Activated naive CD4-positive, alpha-beta T cell treated with anti-CD3 and anti-CD28 coated beads for 36 hours (primary cell): ENCODE data around the gene ZFHX3. TPM values are rescaled to one million over a fixed set of nuclear protein-coding genes. Genes with fewer than 3 reads are reported as not detected.

Experiments
- CTCF ChIA-PET: fragments of 350-600 bp; sonication (Branson Sonifier 250); formaldehyde crosslinking; loops from one replicate; lab custom pipeline; 2021; ENCODE audit warnings: antibody characterized with exemption; lab: Charles Lee
- DNase-seq: peaks from one replicate; pipeline ENCODE4 v3.0.0-alpha.2; 2020
- H3K27ac Mint-ChIP-seq: one replicate; pipeline ENCODE4 v1.8.0; 2021; ENCODE audit warnings: mild to moderate bottlenecking, mixed read lengths
- H3K27me3 Mint-ChIP-seq: one replicate; pipeline ENCODE4 v1.8.0; 2021; ENCODE audit warnings: low read depth, mixed read lengths
- H3K36me3 Mint-ChIP-seq: one replicate; pipeline ENCODE4 v1.8.0; 2021; ENCODE audit warnings: low read depth, mixed read lengths
- H3K4me1 Mint-ChIP-seq: one replicate; pipeline ENCODE4 v1.8.0; 2021; ENCODE audit warnings: low read depth, mixed read lengths
- H3K4me3 Mint-ChIP-seq: one replicate; pipeline ENCODE4 v1.8.0; 2021; ENCODE audit warnings: mild to moderate bottlenecking, moderate library complexity, mixed read lengths
- H3K9me3 Mint-ChIP-seq: one replicate; pipeline ENCODE4 v1.8.0; 2021; ENCODE audit warnings: mixed read lengths
- intact Hi-C: fragments of 100-400 bp; cut with micrococcal nuclease; formaldehyde crosslinking; loops from one replicate; pipeline ENCODE4 v1.15.1; 2023
- total RNA-seq, 2 experiments: library from RNA; stranded (reverse); gene quantifications; one replicate each; pipeline ENCODE4 v1.2.3, GENCODE V29; 2021

Gene ZFHX3
- total RNA-seq, 2 experiments from 2014 or later = 0.44 to 0.72 TPM

- intact Hi-C loops = no loop called here
- Mint-ChIP-seq H3K36me3 (no peaks in the 10 kb centered on the region), H3K27me3 (peaks cover 6% of the 10 kb centered on the region), H3K4me3 (no peak overlapping the region), H3K27ac (no peak overlapping the region), H3K4me1 (no peaks in the 10 kb centered on the region), H3K9me3 (no peaks in the 10 kb centered on the region)
- CTCF ChIA-PET = no interaction called here
- DNase-seq = no peak
These were observed 19.1 kb downstream of the ZFHX3 start for GRCh38 chr16:73028721-73029361.

GRCh38 chr16:73028263-73028662, 19.7 kb downstream of the ZFHX3 start:
- no peak for DNase-seq
- CTCF ChIA-PET = no interaction called here
- intact Hi-C loops = no loop called here
- Mint-ChIP-seq H3K27me3 (peaks cover 5% of the 10 kb centered on the region), H3K27ac (no peak overlapping the region), H3K9me3 (no peaks in the 10 kb centered on the region), H3K36me3 (no peaks in the 10 kb centered on the region), H3K4me3 (no peak overlapping the region), H3K4me1 (no peaks in the 10 kb centered on the region)

GRCh38 chr16:73027685-73028111, 20.2 kb downstream of the ZFHX3 start:
- DNase-seq = no peak
- H3K36me3 Mint-ChIP-seq = no peaks in the 10 kb centered on the region
- no peak overlapping the region for H3K4me3 Mint-ChIP-seq
- H3K27ac Mint-ChIP-seq = no peak overlapping the region
- H3K9me3 Mint-ChIP-seq = no peaks in the 10 kb centered on the region
- CTCF ChIA-PET = no interaction called here
- peaks cover 5% of the 10 kb centered on the region for H3K27me3 Mint-ChIP-seq
- intact Hi-C loops = no loop called here
- no peaks in the 10 kb centered on the region for H3K4me1 Mint-ChIP-seq

- peaks cover 4% of the 10 kb centered on the region for H3K27me3 Mint-ChIP-seq
- no peaks in the 10 kb centered on the region for H3K4me1 Mint-ChIP-seq
- H3K27ac Mint-ChIP-seq = no peak overlapping the region
- no peak for DNase-seq
- no peaks in the 10 kb centered on the region for H3K36me3 Mint-ChIP-seq
- no peak overlapping the region for H3K4me3 Mint-ChIP-seq
- CTCF ChIA-PET = no interaction called here
- H3K9me3 Mint-ChIP-seq = no peaks in the 10 kb centered on the region
- intact Hi-C loops = no loop called here
These were observed 20.9 kb downstream of the ZFHX3 start for GRCh38 chr16:73026754-73027684.

GRCh38 chr16:73025856-73026210, 22.1 kb downstream of the ZFHX3 start:
- CTCF ChIA-PET = no interaction called here

GRCh38 chr16:73025151-73025855, 22.6 kb downstream of the ZFHX3 start:
- no peaks in the 10 kb centered on the region for H3K36me3 Mint-ChIP-seq
- CTCF ChIA-PET = interaction anchor here (0.5 kb wide), 1 partner anchor 1250 kb away, joined by 3 read pairs; no protein-coding TSS in a partner anchor
- no peak for DNase-seq
- no peaks in the 10 kb centered on the region for H3K9me3 Mint-ChIP-seq
- peaks cover 2% of the 10 kb centered on the region for H3K27me3 Mint-ChIP-seq
- H3K4me1 Mint-ChIP-seq = no peaks in the 10 kb centered on the region
- H3K4me3 Mint-ChIP-seq = no peak overlapping the region
- intact Hi-C loops = no loop called here
- H3K27ac Mint-ChIP-seq = no peak overlapping the region

More at GRCh38 chr16:73025856-73026210, 22.1 kb downstream of the ZFHX3 start:
- Mint-ChIP-seq H3K36me3 (no peaks in the 10 kb centered on the region), H3K4me1 (no peaks in the 10 kb centered on the region), H3K9me3 (no peaks in the 10 kb centered on the region), H3K27ac (no peak overlapping the region), H3K27me3 (peaks cover 4% of the 10 kb centered on the region), H3K4me3 (no peak overlapping the region)
- intact Hi-C loops = no loop called here
- no peak for DNase-seq

- Mint-ChIP-seq H3K4me1 (no peaks in the 10 kb centered on the region), H3K4me3 (no peak overlapping the region), H3K27ac (no peak overlapping the region), H3K27me3 (peaks cover 2% of the 10 kb centered on the region), H3K9me3 (no peaks in the 10 kb centered on the region), H3K36me3 (no peaks in the 10 kb centered on the region)
- CTCF ChIA-PET = interaction anchor here (0.5 kb wide), 1 partner anchor 1251 kb away, joined by 3 read pairs; no protein-coding TSS in a partner anchor
- no peak for DNase-seq
- intact Hi-C loops = no loop called here
These were observed 23.3 kb downstream of the ZFHX3 start for GRCh38 chr16:73024571-73025105.

GRCh38 chr16:73023752-73024570, 24.0 kb downstream of the ZFHX3 start:
- no peak for DNase-seq
- intact Hi-C loops = no loop called here
- no peaks in the 10 kb centered on the region for H3K36me3 Mint-ChIP-seq
- H3K27ac Mint-ChIP-seq = no peak overlapping the region
- no peaks in the 10 kb centered on the region for H3K4me1 Mint-ChIP-seq
- H3K27me3 Mint-ChIP-seq = peaks cover 2% of the 10 kb centered on the region
- no peak overlapping the region for H3K4me3 Mint-ChIP-seq
- H3K9me3 Mint-ChIP-seq = no peaks in the 10 kb centered on the region
- CTCF ChIA-PET = no interaction called here

- CTCF ChIA-PET = no interaction called here
- Mint-ChIP-seq H3K36me3 (no peaks in the 10 kb centered on the region), H3K4me1 (no peaks in the 10 kb centered on the region), H3K27ac (no peak overlapping the region), H3K9me3 (no peaks in the 10 kb centered on the region), H3K27me3 (peaks cover 2% of the 10 kb centered on the region), H3K4me3 (no peak overlapping the region)
- intact Hi-C loops = no loop called here
- DNase-seq = no peak
These were observed 24.6 kb downstream of the ZFHX3 start for GRCh38 chr16:73023320-73023719.

GRCh38 chr16:73022534-73022933, 25.4 kb downstream of the ZFHX3 start:
- Mint-ChIP-seq H3K4me3 (no peak overlapping the region), H3K27ac (no peak overlapping the region), H3K4me1 (no peaks in the 10 kb centered on the region), H3K9me3 (no peaks in the 10 kb centered on the region), H3K36me3 (no peaks in the 10 kb centered on the region), H3K27me3 (peaks cover 2% of the 10 kb centered on the region)
- CTCF ChIA-PET = interaction anchor here (0.7 kb wide), 1 partner anchor 69 kb away, joined by 6 read pairs; no protein-coding TSS in a partner anchor
- intact Hi-C loops = no loop called here
- DNase-seq = no peak

GRCh38 chr16:73021866-73022495, 25.9 kb downstream of the ZFHX3 start:
- no peak for DNase-seq
- H3K4me1 Mint-ChIP-seq = no peaks in the 10 kb centered on the region

More at GRCh38 chr16:73021866-73022495, 25.9 kb downstream of the ZFHX3 start:
- Mint-ChIP-seq H3K36me3 (no peaks in the 10 kb centered on the region), H3K27me3 (peaks cover 2% of the 10 kb centered on the region), H3K27ac (no peak overlapping the region), H3K9me3 (no peaks in the 10 kb centered on the region), H3K4me3 (no peak overlapping the region)
- intact Hi-C loops = no loop called here
- CTCF ChIA-PET = interaction anchor here (0.6 to 0.7 kb wide), 2 partner anchors 70 to 112 kb away, joined by 3 to 6 read pairs; no protein-coding TSS in a partner anchor
